Gastrocnemius medialis (tissue), 4 donors: ENCODE data around the gene RND1. TPM values are rescaled to one million over a fixed set of nuclear protein-coding genes. Genes with fewer than 3 reads are reported as not detected.
"Not testable (repeated sequence)": the region's sequence is repeated elsewhere in the genome, so short reads cannot be mapped to it uniquely, and the experiment has no call there.

ENCODE experiments used
- ATAC-seq, 2 donors: fragments of 150-250 bp; one replicate each; pipeline ENCODE4 v1.9.1; 2016
- DNase-seq, 2 donors: peaks; one replicate each; pipeline ENCODE4 v3.0.0-alpha.2; 2019
- H3K27ac ChIP-seq, 4 donors: fragments of 200-600 bp; sonication (generic); 1 replicate in 1 of 4; 2 replicates in 3 of 4; pipeline ENCODE4 v1.5.1; 2016 to 2018; ENCODE audit warnings: mild to moderate bottlenecking in 2 of 4, moderate library complexity in 1 of 4
- H3K27me3 ChIP-seq, 3 donors: fragments of 200-600 bp; sonication (generic) in 2 of 3; 1 replicate in 1 of 3; 2 replicates in 2 of 3; pipeline versions ENCODE4 v1.5.1 to v1.6.0; 2016 to 2019; ENCODE audit warnings: mild to moderate bottlenecking in 1 of 3, moderate library complexity in 1 of 3
- H3K36me3 ChIP-seq, 2 donors: fragments of 200-600 bp; sonication (generic) in 1 of 2; one replicate each; pipeline ENCODE4 v1.5.1; 2017 to 2018
- H3K4me1 ChIP-seq, 2 donors: fragments of 200-600 bp; sonication (generic) in 1 of 2; one replicate each; pipeline ENCODE4 v1.5.1; 2016 to 2017; ENCODE audit warnings: mild to moderate bottlenecking in 2 of 2
- H3K4me3 ChIP-seq, 4 donors: fragments of 200-600 bp; sonication (generic) in 3 of 4; 1 replicate in 1 of 4; 2 replicates in 3 of 4; pipeline ENCODE4 v1.5.1; 2016 to 2019; ENCODE audit warnings: mild to moderate bottlenecking in 2 of 4
- H3K9me3 ChIP-seq, 3 donors: fragments of 200-600 bp; sonication (generic) in 2 of 3; 1 replicate in 1 of 3; 2 replicates in 2 of 3; pipeline ENCODE4 v1.5.1; 2016 to 2019
- CTCF ChIP-seq, 5 experiments: fragments of 450-650 bp in 3 of 5; fragments of 200-600 bp in 2 of 5; sonication (generic) in 2 of 5; IDR thresholded peaks in 4 of 5; conservative IDR thresholded peaks in 1 of 5; 1 replicate in 4 of 5; 2 replicates in 1 of 5; pipeline ENCODE4 v1.5.1; 2016 to 2019; ENCODE audit warnings: antibody characterized with exemption in 5 of 5, mild to moderate bottlenecking in 3 of 5, moderate library complexity in 3 of 5
- POLR2A ChIP-seq, 2 donors: fragments of 450-650 bp; IDR thresholded peaks; one replicate each; pipeline ENCODE4 v1.6.1; 2017; ENCODE audit warnings: antibody characterized with exemption in 2 of 2, mild to moderate bottlenecking in 2 of 2, moderate library complexity in 2 of 2
- in situ Hi-C, 4 donors: fragments of 200-750 bp; cut with MboI; loops; one replicate each; pipeline versions ENCODE4 v1.15.0 to v1.8.0; 2017; ENCODE audit warnings: low sequenced_read_pairs in 4 of 4
- intact Hi-C: fragments of 100-400 bp; cut with DNase I; formaldehyde crosslinking; loops from one replicate; pipeline ENCODE4 v1.15.1; 2023; ENCODE audit warnings: low total_unique reads
- total RNA-seq, 4 donors: library from RNA; depleted of rRNA; stranded (reverse); fragments of >200 nt; gene quantifications; one replicate each; pipeline versions ENCODE4 v1.1.0 to v1.2.3, GENCODE V29; 2016

Gene RND1
- total RNA-seq, 4 donors from 2014 or later = 0.36 TPM; not detected in 3

DNA sequence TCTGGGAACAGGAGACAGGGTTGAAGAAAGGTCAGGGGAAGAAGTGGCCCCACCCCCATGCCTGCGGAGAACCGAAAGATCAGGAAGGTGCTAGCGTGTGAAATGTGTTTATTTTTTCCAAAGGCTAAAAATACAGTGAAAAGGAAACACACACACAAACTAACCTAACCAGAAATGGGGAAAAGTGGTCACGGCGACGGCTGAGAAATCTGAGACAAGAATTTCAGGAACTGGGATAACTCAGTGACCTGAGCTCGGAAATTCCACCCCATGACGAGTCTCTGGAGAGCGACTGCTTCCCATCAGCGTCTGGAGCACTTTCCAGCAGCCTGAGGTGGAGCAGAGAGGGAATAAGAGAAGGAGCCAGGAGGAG lies 16.6 kb upstream of the RND1 start:
- no peaks in the 10 kb centered on the region for H3K36me3 ChIP-seq
- no peaks in the 10 kb centered on the region for H3K9me3 ChIP-seq
- ATAC-seq (peak in 1 of 2 donors; percentile 27), DNase-seq (no peak)
- H3K27ac ChIP-seq = peak overlapping the region in 2 of 4 donors; percentile 15 to 40
- H3K4me3 ChIP-seq = peak overlapping the region in 2 of 4 donors; percentile 12 to 31
- H3K4me1 ChIP-seq = no peaks in the 10 kb centered on the region
- in situ Hi-C loops (no loop called here), intact Hi-C loops (no loop called here)
- H3K27me3 ChIP-seq = peaks cover 0 to 7% (median 6%) of the 10 kb centered on the region in 3 donors
- TF ChIP-seq POLR2A (IDR thresholded peaks at IDR 0.05) = no peak

- Histone ChIP-seq H3K27me3 (peaks cover 0 to 7% (median 6%) of the 10 kb centered on the region in 3 donors), H3K9me3 (no peaks in the 10 kb centered on the region), H3K36me3 (no peaks in the 10 kb centered on the region), H3K4me1 (no peaks in the 10 kb centered on the region), H3K27ac (peak overlapping the region in 2 of 4 donors; percentile 15 to 40), H3K4me3 (peak overlapping the region in 2 of 4 donors; percentile 12 to 31)
- in situ Hi-C loops (no loop called here), intact Hi-C loops (no loop called here)
- no peak for ATAC-seq
- TF ChIP-seq POLR2A (IDR thresholded peaks at IDR 0.05) (no peak), CTCF (IDR thresholded peaks at IDR 0.05 in 4 of 5, conservative IDR thresholded peaks at IDR 0.05 in 1 of 5) (no peak)
- DNase-seq = no peak
These were observed 16.1 kb upstream of the RND1 start for GRCh38 chr12:48881686-48882314.

GRCh38 chr12:48880647-48881046 lies 15.0 kb upstream of the RND1 start:
- ATAC-seq (no peak), DNase-seq (no peak)
- H3K27ac ChIP-seq = no peak overlapping the region
- peaks cover 0 to 7% (median 6%) of the 10 kb centered on the region in 3 donors for H3K27me3 ChIP-seq
- TF ChIP-seq CTCF (IDR thresholded peaks at IDR 0.05 in 4 of 5, conservative IDR thresholded peaks at IDR 0.05 in 1 of 5) (no peak), POLR2A (IDR thresholded peaks at IDR 0.05) (no peak)
- no peaks in the 10 kb centered on the region for H3K9me3 ChIP-seq
- H3K4me1 ChIP-seq = no peaks in the 10 kb centered on the region
- intact Hi-C loops = no loop called here
- no peak overlapping the region for H3K4me3 ChIP-seq
- in situ Hi-C loops = no loop called here
- no peaks in the 10 kb centered on the region for H3K36me3 ChIP-seq

GRCh38 chr12:48878548-48878947 lies 12.9 kb upstream of the RND1 start:
- H3K4me1 ChIP-seq = no peaks in the 10 kb centered on the region
- no peaks in the 10 kb centered on the region for H3K9me3 ChIP-seq
- DNase-seq = no peak
- TF ChIP-seq CTCF (IDR thresholded peaks at IDR 0.05 in 4 of 5, conservative IDR thresholded peaks at IDR 0.05 in 1 of 5) (no peak), POLR2A (IDR thresholded peaks at IDR 0.05) (no peak)
- H3K36me3 ChIP-seq = no peaks in the 10 kb centered on the region
- peaks cover 0 to 7% (median 6%) of the 10 kb centered on the region in 3 donors for H3K27me3 ChIP-seq
- intact Hi-C loops = no loop called here
- H3K27ac ChIP-seq = no peak overlapping the region
- in situ Hi-C loops = no loop called here
- no peak for ATAC-seq
- no peak overlapping the region for H3K4me3 ChIP-seq

DNA sequence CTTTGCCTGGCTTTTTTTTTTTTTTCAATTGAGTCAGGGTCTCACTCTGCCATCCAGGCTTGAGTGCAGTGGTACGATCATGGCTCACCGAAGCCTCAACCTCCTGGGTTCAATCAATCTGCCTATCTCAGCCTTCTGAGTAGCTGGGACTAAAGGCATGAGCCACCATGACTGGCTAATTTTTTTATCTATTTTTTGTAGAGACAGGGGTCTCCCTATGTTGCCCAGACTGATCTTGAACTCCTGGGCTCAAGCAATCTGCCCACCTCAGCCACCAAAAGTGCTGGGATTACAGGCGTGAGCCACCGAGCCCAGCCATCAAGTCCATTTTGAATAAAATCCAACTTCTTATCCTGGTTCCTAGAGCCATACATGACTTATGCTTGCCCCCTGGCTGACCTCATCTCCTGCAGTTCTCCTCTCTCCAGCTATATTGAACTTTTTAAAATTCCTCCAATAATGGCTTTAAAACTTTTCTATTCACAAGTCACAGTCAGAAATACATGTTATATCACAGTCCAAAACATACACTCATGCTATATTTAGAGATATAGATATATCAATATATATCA lies 10.4 kb upstream of the RND1 start:
- no peaks in the 10 kb centered on the region for H3K9me3 ChIP-seq
- H3K4me3 ChIP-seq = no peak overlapping the region
- intact Hi-C loops = no loop called here
- H3K36me3 ChIP-seq = no peaks in the 10 kb centered on the region
- in situ Hi-C loops = no loop called here
- no peak overlapping the region for H3K27ac ChIP-seq
- H3K27me3 ChIP-seq = peaks cover 0 to 7% (median 0%) of the 10 kb centered on the region in 3 donors
- TF ChIP-seq POLR2A (IDR thresholded peaks at IDR 0.05) (no peak), CTCF (IDR thresholded peaks at IDR 0.05 in 4 of 5, conservative IDR thresholded peaks at IDR 0.05 in 1 of 5) (no peak)
- DNase-seq (no peak), ATAC-seq (no peak)
- H3K4me1 ChIP-seq = no peaks in the 10 kb centered on the region

- H3K36me3 ChIP-seq, ATAC-seq, H3K27me3 ChIP-seq, H3K4me1 ChIP-seq, H3K4me3 ChIP-seq, H3K27ac ChIP-seq, intact Hi-C loops, DNase-seq, H3K9me3 ChIP-seq: not testable (repeated sequence)
- in situ Hi-C loops = loop anchor here in 1 of 4 donors (25.0 kb wide), 1 partner anchor 114 kb away; the partner anchor contains the start of genes DDN and WNT1
These were observed 7.9 kb upstream of the RND1 start for GRCh38 chr12:48873534-48873933.
